AG09319 (cell line): ENCODE data around the gene PDAP1.

ENCODE experiments used
- DNase-seq: peaks from one replicate; pipeline ENCODE4 v3.0.0-alpha.2; 2010; ENCODE audit warnings: low read depth; ENCODE audit errors: extremely low read depth
- TF ChIP-seq, protein P1 (sequence below): IDR thresholded peaks from 2 replicates; pipeline ENCODE4 v1.5.1; 2011; ENCODE audit warnings: low read depth, mild to moderate bottlenecking, inconsistent platforms, low read length, moderate library complexity

The PDAP1 gene

DNA sequence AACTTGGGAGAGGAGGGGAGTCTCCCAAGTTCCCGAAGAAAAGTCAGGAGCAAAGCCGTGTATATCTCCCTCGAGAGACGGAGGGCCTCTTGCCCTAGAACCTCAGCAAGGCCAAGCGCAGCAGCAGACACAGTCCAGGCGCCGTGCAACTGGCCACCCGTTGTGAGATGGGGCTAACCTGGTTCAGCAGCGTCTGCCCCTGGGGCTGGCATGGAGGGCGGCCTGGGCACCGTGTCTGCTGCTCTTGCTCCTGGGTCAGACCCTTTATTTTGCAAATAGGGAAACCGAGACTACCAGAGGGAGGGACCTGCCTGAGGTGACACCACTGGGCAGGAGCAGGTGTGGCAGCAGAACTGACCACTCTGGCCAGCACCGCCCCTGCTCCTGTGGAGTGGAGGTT is 44.1 kb upstream of the PDAP1 start:
- DNase-seq = no peak

GRCh38 chr7:99451936-99452335 is 43.5 kb upstream of the PDAP1 start:
- TF ChIP-seq, protein P1, sequence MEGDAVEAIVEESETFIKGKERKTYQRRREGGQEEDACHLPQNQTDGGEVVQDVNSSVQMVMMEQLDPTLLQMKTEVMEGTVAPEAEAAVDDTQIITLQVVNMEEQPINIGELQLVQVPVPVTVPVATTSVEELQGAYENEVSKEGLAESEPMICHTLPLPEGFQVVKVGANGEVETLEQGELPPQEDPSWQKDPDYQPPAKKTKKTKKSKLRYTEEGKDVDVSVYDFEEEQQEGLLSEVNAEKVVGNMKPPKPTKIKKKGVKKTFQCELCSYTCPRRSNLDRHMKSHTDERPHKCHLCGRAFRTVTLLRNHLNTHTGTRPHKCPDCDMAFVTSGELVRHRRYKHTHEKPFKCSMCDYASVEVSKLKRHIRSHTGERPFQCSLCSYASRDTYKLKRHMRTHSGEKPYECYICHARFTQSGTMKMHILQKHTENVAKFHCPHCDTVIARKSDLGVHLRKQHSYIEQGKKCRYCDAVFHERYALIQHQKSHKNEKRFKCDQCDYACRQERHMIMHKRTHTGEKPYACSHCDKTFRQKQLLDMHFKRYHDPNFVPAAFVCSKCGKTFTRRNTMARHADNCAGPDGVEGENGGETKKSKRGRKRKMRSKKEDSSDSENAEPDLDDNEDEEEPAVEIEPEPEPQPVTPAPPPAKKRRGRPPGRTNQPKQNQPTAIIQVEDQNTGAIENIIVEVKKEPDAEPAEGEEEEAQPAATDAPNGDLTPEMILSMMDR = no peak
- no peak for DNase-seq

More for the DNA sequence above, 44.1 kb upstream of the PDAP1 start:
- TF ChIP-seq, protein P1 = no peak

DNA sequence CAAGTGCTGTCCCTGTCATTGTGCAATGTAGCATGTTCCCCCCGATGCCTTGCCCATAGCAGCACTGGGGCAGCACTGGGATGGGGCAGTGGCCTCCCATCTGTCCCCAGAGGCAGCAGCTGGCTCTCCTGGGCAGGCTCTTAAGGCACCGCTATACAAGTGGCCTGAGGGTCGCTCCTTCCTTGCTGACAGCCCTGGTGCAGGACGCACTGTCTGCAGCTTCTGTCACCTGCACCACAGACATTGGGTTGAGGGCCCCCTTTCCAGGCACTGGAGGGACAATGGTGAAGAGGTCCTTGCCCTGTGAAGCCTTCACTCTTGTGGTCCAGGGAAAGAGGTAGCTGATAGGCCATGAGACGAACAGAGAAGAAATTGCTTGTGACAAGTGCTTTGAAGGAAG is 40.9 kb upstream of the PDAP1 start:
- TF ChIP-seq, protein P1 = no peak
- DNase-seq = no peak

- TF ChIP-seq, protein P1 = no peak
- DNase-seq = no peak
Observed at GRCh38 chr7:99448855-99449254, 40.5 kb upstream of the PDAP1 start.

- TF ChIP-seq, protein P1 = no peak
- DNase-seq = no peak
Observed at GRCh38 chr7:99447943-99448342, 39.5 kb upstream of the PDAP1 start.

DNA sequence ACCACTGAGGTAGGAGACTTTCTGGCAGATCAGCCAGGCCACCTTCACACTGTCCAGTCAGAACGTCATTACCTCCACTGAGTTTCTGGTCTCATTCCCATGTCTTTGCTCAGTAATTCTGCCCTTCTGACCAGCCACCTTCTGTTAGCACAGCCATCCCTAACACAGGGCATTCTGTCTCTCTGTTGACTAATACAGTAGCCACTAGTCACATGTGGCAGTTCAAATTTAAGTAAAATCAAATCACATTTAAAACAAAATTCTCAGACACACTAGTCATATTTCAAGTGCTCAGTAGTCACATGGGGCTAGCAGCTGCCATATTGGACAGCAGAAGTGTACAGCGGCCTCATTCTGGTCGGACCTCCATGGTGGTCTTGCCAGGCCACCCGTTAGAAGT is 37.7 kb upstream of the PDAP1 start:
- DNase-seq = no peak
- TF ChIP-seq, protein P1 = no peak

- TF ChIP-seq, protein P1 = no peak
- no peak for DNase-seq
Observed at GRCh38 chr7:99440195-99440594, 31.8 kb upstream of the PDAP1 start.
